Mammary epithelial cell (primary cell): ENCODE measurements around the gene SELENON.

ENCODE experiments used
- CTCF ChIP-seq, 2 donors: IDR thresholded peaks in 1 of 2; conservative IDR thresholded peaks in 1 of 2; 2 replicates each; pipeline ENCODE4 v1.5.1; 2011 to 2012; ENCODE audit warnings: inconsistent platforms in 2 of 2, low read length in 2 of 2, mild to moderate bottlenecking in 2 of 2, control low read depth in 1 of 2, low read depth in 1 of 2; ENCODE audit not compliant: insufficient read depth in 1 of 2; ENCODE audit errors: extremely low read depth in 1 of 2
- EZH2 ChIP-seq: IDR thresholded peaks from 2 replicates; pipeline ENCODE4 v1.6.1; 2012; ENCODE audit warnings: low read length, inconsistent platforms, borderline replicate concordance

- no peak for TF ChIP-seq CTCF (conservative IDR thresholded peaks at IDR 0.05 in 1 of 2, IDR thresholded peaks at IDR 0.05 in 1 of 2; ENCODE audit: extremely low read depth in 1 of 2, insufficient read depth in 1 of 2, low read depth in 1 of 2, low read length in 2 of 2)
- TF ChIP-seq EZH2 = no peak
Observed at GRCh38 chr1:25793585-25794170, 6.3 kb upstream of the SELENON start.
